Measurements from ENCODE around the gene CNTNAP2. TPM values are rescaled to one million over a fixed set of nuclear protein-coding genes. Genes with fewer than 3 reads are reported as not detected.

The CNTNAP2 gene
- total RNA-seq, 1 donor from 2014 or later = 5.4 TPM

GRCh38 chr7:148332191-148333186 lies 2215.9 kb downstream of the CNTNAP2 start:
- Mint-ChIP-seq H3K27ac (ENCODE audit: unreplicated experiment) (no peak overlapping the region), H3K4me3 (ENCODE audit: unreplicated experiment) (no peak overlapping the region), H3K9me3 (ENCODE audit: unreplicated experiment) (peaks cover 20% of the 10 kb centered on the region), H3K4me1 (ENCODE audit: unreplicated experiment) (peaks cover 32% of the 10 kb centered on the region), H3K27me3 (ENCODE audit: unreplicated experiment) (peaks cover 16% of the 10 kb centered on the region), H3K36me3 (ENCODE audit: low read depth, unreplicated experiment) (peaks cover 22% of the 10 kb centered on the region)
- no peak for TF ChIP-seq CTCF (IDR thresholded peaks at IDR 0.05; ENCODE audit: unreplicated experiment)
- DNase-seq (ENCODE audit: low spot score) = no peak

- Mint-ChIP-seq H3K4me3 (ENCODE audit: unreplicated experiment) (no peak overlapping the region), H3K4me1 (ENCODE audit: unreplicated experiment) (peaks cover 46% of the 10 kb centered on the region), H3K27ac (ENCODE audit: unreplicated experiment) (no peak overlapping the region), H3K27me3 (ENCODE audit: unreplicated experiment) (peaks cover 18% of the 10 kb centered on the region), H3K9me3 (ENCODE audit: unreplicated experiment) (peaks cover 20% of the 10 kb centered on the region), H3K36me3 (ENCODE audit: low read depth, unreplicated experiment) (peaks cover 22% of the 10 kb centered on the region)
- DNase-seq (ENCODE audit: low spot score) = no peak
- TF ChIP-seq CTCF (IDR thresholded peaks at IDR 0.05; ENCODE audit: unreplicated experiment) = no peak
Measured at GRCh38 chr7:148334441-148334956, 2217.9 kb downstream of the CNTNAP2 start.

GRCh38 chr7:148334959-148335577 lies 2218.5 kb downstream of the CNTNAP2 start:
- Mint-ChIP-seq H3K4me3 (ENCODE audit: unreplicated experiment) (no peak overlapping the region), H3K4me1 (ENCODE audit: unreplicated experiment) (peaks cover 51% of the 10 kb centered on the region), H3K27ac (ENCODE audit: unreplicated experiment) (peak overlapping the region; percentile 33), H3K27me3 (ENCODE audit: unreplicated experiment) (peaks cover 18% of the 10 kb centered on the region), H3K36me3 (ENCODE audit: low read depth, unreplicated experiment) (peaks cover 18% of the 10 kb centered on the region), H3K9me3 (ENCODE audit: unreplicated experiment) (peaks cover 16% of the 10 kb centered on the region)
- no peak for TF ChIP-seq CTCF (IDR thresholded peaks at IDR 0.05; ENCODE audit: unreplicated experiment)
- DNase-seq (ENCODE audit: low spot score) = no peak

GRCh38 chr7:148335790-148336189 lies 2219.2 kb downstream of the CNTNAP2 start:
- Mint-ChIP-seq H3K9me3 (ENCODE audit: unreplicated experiment) (peaks cover 9% of the 10 kb centered on the region), H3K36me3 (ENCODE audit: low read depth, unreplicated experiment) (peaks cover 11% of the 10 kb centered on the region), H3K4me3 (ENCODE audit: unreplicated experiment) (no peak overlapping the region), H3K27ac (ENCODE audit: unreplicated experiment) (peak overlapping the region; percentile 3), H3K4me1 (ENCODE audit: unreplicated experiment) (peaks cover 58% of the 10 kb centered on the region), H3K27me3 (ENCODE audit: unreplicated experiment) (peaks cover 14% of the 10 kb centered on the region)
- no peak for TF ChIP-seq CTCF (IDR thresholded peaks at IDR 0.05; ENCODE audit: unreplicated experiment)
- DNase-seq (ENCODE audit: low spot score) = no peak
